NCI-H1417 (cell line): Measurements from ENCODE around the gene MUC3A.
"Not testable (repeated sequence)": the region's sequence is repeated elsewhere in the genome, so short reads cannot be mapped to it uniquely, and the experiment has no call there.

ENCODE experiments used
- DNase-seq, 3 experiments: peaks; one replicate each; lab custom pipeline; 2025; lab: John Stamatoyannopoulos, UW

MUC3A gene

GRCh38 chr7:100949227-100949932, at the start of gene MUC3A:
MUC3A (plus strand) TSS chr7:100949534; CDS start chr7:100949625, 91 bp downstream.
- DNase-seq = no peak

GRCh38 chr7:100900978-100901377, 48.4 kb upstream of the MUC3A start:
- no peak for DNase-seq

GRCh38 chr7:100901921-100902332, 47.4 kb upstream of the MUC3A start:
- DNase-seq = peak in 1 of 3 experiments; percentile 24

- DNase-seq = no peak
Measured at GRCh38 chr7:100902638-100903037, 46.7 kb upstream of the MUC3A start.

GRCh38 chr7:100908512-100908911, 40.8 kb upstream of the MUC3A start:
- DNase-seq = no peak

GRCh38 chr7:100910443-100910842, 38.9 kb upstream of the MUC3A start:
- DNase-seq = not testable (repeated sequence)

- DNase-seq = no peak
Measured at GRCh38 chr7:100911484-100911883, 37.9 kb upstream of the MUC3A start.

GRCh38 chr7:100914208-100914878, 35.0 kb upstream of the MUC3A start:
- DNase-seq = no peak

- no peak for DNase-seq
Measured at GRCh38 chr7:100914879-100915447, 34.4 kb upstream of the MUC3A start.

- DNase-seq = not testable (repeated sequence)
Measured at GRCh38 chr7:100919335-100919734, 30.0 kb upstream of the MUC3A start.

- DNase-seq = not testable (repeated sequence)
Measured at GRCh38 chr7:100919779-100920437, 29.4 kb upstream of the MUC3A start.

- DNase-seq = no peak
Measured at GRCh38 chr7:100921039-100921438, 28.3 kb upstream of the MUC3A start.

GRCh38 chr7:100923616-100924015, 25.7 kb upstream of the MUC3A start:
- DNase-seq = not testable (repeated sequence)

GRCh38 chr7:100929808-100930174, 19.5 kb upstream of the MUC3A start:
- DNase-seq = no peak

- DNase-seq = no peak
Measured at GRCh38 chr7:100933734-100934133, 15.6 kb upstream of the MUC3A start.

- not testable (repeated sequence) for DNase-seq
Measured at GRCh38 chr7:100935381-100935780, 14.0 kb upstream of the MUC3A start.

- DNase-seq = not testable (repeated sequence)
Measured at GRCh38 chr7:100936167-100936566, 13.2 kb upstream of the MUC3A start.

- peak in 2 of 3 experiments; percentile 31 to 72 for DNase-seq
Measured at GRCh38 chr7:100942045-100942774, 7.1 kb upstream of the MUC3A start.

GRCh38 chr7:100943693-100944092, 5.6 kb upstream of the MUC3A start:
- peak in 1 of 3 experiments; percentile 23 for DNase-seq

GRCh38 chr7:100944138-100944537, 5.2 kb upstream of the MUC3A start:
- DNase-seq = no peak

- no peak for DNase-seq
Measured at GRCh38 chr7:100946111-100946510, 3.2 kb upstream of the MUC3A start.
